ENCODE data around the gene LSM3. TPM values are rescaled to one million over a fixed set of nuclear protein-coding genes. Genes with fewer than 3 reads are reported as not detected.

LSM3 gene
- total RNA-seq, 1 experiment from 2014 or later: 11.9 TPM

DNA sequence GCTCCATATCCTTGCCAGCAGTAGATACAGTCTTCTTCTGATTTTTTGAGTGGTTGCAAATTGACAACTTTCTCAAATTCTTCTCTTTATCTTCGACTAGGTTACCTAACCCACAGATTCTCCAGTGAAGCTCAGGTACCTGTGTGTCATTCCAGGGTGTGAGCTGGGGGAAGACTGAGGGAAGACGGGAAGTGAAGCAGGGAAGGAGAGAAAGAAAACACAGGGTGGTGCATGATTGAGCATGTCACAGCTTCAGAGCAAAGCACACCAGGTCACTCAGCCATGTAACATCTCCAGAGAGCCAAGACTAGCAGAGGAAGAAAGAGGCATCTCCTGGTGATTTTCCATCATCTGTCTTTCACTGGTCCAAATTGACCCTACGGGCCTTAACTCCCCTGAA, 67.2 kb downstream of the LSM3 start:
- Histone ChIP-seq H3K4me3 (ENCODE audit: low read depth in 2 of 2, low read length in 2 of 2) (no peak overlapping the region), H3K27ac (ENCODE audit: low read length) (no peak overlapping the region), H3K9me3 (ENCODE audit: control insufficient read depth, insufficient read depth, low read depth, low read length) (no peaks in the 10 kb centered on the region), H3K4me1 (ENCODE audit: control insufficient read depth, insufficient read depth, low read length) (no peaks in the 10 kb centered on the region), H3K27me3 (ENCODE audit: control insufficient read depth, insufficient read depth, low read length) (no peaks in the 10 kb centered on the region), H3K36me3 (ENCODE audit: control insufficient read depth, insufficient read depth, low read length) (no peaks in the 10 kb centered on the region)
- no TSS peak for BruUV-seq (replicated peaks)
- ATAC-seq (no peak), DNase-seq (ENCODE audit: low read depth, low spot score) (no peak)
- CTCF ChIA-PET: no interaction called here
- POLR2A ChIA-PET: interaction anchor here (0.6 kb wide), 1 partner anchor 10 kb away, joined by 3 read pairs; no protein-coding TSS in a partner anchor
- no peak for TF ChIP-seq POLR2AphosphoS5 (IDR thresholded peaks at IDR 0.05; ENCODE audit: low read depth, low read length)
- TF ChIP-seq, protein P1, sequence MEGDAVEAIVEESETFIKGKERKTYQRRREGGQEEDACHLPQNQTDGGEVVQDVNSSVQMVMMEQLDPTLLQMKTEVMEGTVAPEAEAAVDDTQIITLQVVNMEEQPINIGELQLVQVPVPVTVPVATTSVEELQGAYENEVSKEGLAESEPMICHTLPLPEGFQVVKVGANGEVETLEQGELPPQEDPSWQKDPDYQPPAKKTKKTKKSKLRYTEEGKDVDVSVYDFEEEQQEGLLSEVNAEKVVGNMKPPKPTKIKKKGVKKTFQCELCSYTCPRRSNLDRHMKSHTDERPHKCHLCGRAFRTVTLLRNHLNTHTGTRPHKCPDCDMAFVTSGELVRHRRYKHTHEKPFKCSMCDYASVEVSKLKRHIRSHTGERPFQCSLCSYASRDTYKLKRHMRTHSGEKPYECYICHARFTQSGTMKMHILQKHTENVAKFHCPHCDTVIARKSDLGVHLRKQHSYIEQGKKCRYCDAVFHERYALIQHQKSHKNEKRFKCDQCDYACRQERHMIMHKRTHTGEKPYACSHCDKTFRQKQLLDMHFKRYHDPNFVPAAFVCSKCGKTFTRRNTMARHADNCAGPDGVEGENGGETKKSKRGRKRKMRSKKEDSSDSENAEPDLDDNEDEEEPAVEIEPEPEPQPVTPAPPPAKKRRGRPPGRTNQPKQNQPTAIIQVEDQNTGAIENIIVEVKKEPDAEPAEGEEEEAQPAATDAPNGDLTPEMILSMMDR (IDR thresholded peaks at IDR 0.05): no peak
- no peak for TF ChIP-seq SIN3A (IDR thresholded peaks at IDR 0.05; ENCODE audit: borderline replicate concordance, insufficient read depth, low read depth, low read length)
- TF ChIP-seq, protein P2, sequence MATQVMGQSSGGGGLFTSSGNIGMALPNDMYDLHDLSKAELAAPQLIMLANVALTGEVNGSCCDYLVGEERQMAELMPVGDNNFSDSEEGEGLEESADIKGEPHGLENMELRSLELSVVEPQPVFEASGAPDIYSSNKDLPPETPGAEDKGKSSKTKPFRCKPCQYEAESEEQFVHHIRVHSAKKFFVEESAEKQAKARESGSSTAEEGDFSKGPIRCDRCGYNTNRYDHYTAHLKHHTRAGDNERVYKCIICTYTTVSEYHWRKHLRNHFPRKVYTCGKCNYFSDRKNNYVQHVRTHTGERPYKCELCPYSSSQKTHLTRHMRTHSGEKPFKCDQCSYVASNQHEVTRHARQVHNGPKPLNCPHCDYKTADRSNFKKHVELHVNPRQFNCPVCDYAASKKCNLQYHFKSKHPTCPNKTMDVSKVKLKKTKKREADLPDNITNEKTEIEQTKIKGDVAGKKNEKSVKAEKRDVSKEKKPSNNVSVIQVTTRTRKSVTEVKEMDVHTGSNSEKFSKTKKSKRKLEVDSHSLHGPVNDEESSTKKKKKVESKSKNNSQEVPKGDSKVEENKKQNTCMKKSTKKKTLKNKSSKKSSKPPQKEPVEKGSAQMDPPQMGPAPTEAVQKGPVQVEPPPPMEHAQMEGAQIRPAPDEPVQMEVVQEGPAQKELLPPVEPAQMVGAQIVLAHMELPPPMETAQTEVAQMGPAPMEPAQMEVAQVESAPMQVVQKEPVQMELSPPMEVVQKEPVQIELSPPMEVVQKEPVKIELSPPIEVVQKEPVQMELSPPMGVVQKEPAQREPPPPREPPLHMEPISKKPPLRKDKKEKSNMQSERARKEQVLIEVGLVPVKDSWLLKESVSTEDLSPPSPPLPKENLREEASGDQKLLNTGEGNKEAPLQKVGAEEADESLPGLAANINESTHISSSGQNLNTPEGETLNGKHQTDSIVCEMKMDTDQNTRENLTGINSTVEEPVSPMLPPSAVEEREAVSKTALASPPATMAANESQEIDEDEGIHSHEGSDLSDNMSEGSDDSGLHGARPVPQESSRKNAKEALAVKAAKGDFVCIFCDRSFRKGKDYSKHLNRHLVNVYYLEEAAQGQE (IDR thresholded peaks at IDR 0.05; ENCODE audit: insufficient read depth in 1 of 2, low read depth in 2 of 2, low read length in 1 of 2): no peak
- no peak for TF ChIP-seq TCF7L2 (IDR thresholded peaks at IDR 0.05; ENCODE audit: low read depth, low read length)
- in situ Hi-C loops (cut with HindIII; ENCODE audit: low pct_unique_long_range_greater_than_20kb, low sequenced_read_pairs): no loop called here
- intact Hi-C loops (cut with micrococcal nuclease; ENCODE audit: unreplicated experiment): no loop called here

DNA sequence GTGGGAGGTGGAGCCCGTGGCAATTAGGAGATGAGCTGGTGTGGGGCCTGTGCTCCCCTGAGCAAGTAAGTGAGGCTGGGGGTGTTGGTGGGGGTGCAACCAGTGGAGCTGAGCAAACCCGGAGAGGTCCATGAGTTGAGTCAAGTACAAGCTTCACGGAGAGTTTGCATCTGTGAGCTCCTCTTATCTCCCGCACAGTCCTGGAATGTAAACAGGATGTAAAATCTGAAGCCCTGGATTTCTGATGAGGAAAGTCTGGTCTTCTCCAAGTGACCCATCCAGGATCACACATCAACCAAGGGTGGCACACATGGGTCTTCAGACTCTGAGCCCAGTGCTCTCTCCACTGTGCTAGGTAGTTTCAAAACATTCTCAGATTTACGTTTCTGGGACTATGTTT, 67.8 kb downstream of the LSM3 start:
- in situ Hi-C loops (cut with HindIII; ENCODE audit: low pct_unique_long_range_greater_than_20kb, low sequenced_read_pairs): no loop called here
- Histone ChIP-seq H3K27ac (ENCODE audit: low read length) (no peak overlapping the region), H3K9me3 (ENCODE audit: control insufficient read depth, insufficient read depth, low read depth, low read length) (no peaks in the 10 kb centered on the region), H3K4me1 (ENCODE audit: control insufficient read depth, insufficient read depth, low read length) (no peaks in the 10 kb centered on the region), H3K4me3 (ENCODE audit: low read depth in 2 of 2, low read length in 2 of 2) (no peak overlapping the region), H3K36me3 (ENCODE audit: control insufficient read depth, insufficient read depth, low read length) (no peaks in the 10 kb centered on the region), H3K27me3 (ENCODE audit: control insufficient read depth, insufficient read depth, low read length) (no peaks in the 10 kb centered on the region)
- no TSS peak for BruUV-seq (replicated peaks)
- ChIA-PET CTCF (no interaction called here), POLR2A (no interaction called here)
- TF ChIP-seq SIN3A (IDR thresholded peaks at IDR 0.05; ENCODE audit: borderline replicate concordance, insufficient read depth, low read depth, low read length) (no peak), TCF7L2 (IDR thresholded peaks at IDR 0.05; ENCODE audit: low read depth, low read length) (no peak), POLR2AphosphoS5 (IDR thresholded peaks at IDR 0.05; ENCODE audit: low read depth, low read length) (no peak)
- TF ChIP-seq, protein P2 (IDR thresholded peaks at IDR 0.05; ENCODE audit: insufficient read depth in 1 of 2, low read depth in 2 of 2, low read length in 1 of 2): no peak
- TF ChIP-seq, protein P1 (IDR thresholded peaks at IDR 0.05): no peak
- no peak for DNase-seq (ENCODE audit: low read depth, low spot score)
- ATAC-seq: no peak
- intact Hi-C loops (cut with micrococcal nuclease; ENCODE audit: unreplicated experiment): no loop called here
